ENCODE data around the gene AAMP.

The AAMP gene

DNA sequence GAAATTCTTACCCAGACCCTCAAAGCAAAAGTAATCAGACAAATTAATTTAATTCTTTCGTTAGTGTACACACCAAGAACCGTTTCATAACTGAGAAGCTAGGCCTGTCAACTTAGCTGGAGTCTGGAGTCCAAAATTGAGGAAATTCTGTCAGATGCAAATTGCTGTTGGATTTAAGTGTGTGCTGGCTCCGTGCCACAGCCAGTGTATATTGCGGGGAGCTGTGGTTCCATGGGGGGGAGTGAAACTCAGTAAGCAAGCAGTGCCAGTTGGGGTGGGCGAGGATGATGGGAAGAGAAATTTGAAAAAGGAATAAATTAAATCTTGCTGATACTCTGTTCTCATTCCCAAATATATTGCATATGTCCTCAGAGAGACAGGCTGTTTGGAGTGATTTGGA lies 48.9 kb downstream of the AAMP start:
- Histone ChIP-seq H3F3A (ENCODE audit: insufficient read depth) (peaks cover 24% of the 10 kb centered on the region), H3K9me3 (ENCODE audit: insufficient read depth, low read length) (no peaks in the 10 kb centered on the region), H2AFZ (ENCODE audit: low read depth, low read length, severe bottlenecking) (no peak overlapping the region), H3K27ac (ENCODE audit: low read depth, low read length) (no peak overlapping the region), H3K9me2 (replicated peaks; ENCODE audit: insufficient read depth, low read length) (no peaks in the 10 kb centered on the region), H3K79me2 (ENCODE audit: insufficient read depth, low read length) (peaks cover 88% of the 10 kb centered on the region), H3K27me3 (ENCODE audit: low read length) (no peaks in the 10 kb centered on the region), H4K20me1 (ENCODE audit: low read depth, low read length) (peaks cover 53% of the 10 kb centered on the region), H3K4me2 (ENCODE audit: low read depth, low read length, poor library complexity, severe bottlenecking) (peak overlapping the region; percentile 97), H3K36me3 (ENCODE audit: low read length) (peaks cover 38% of the 10 kb centered on the region; the same call in 1 of the 2 replicates), H3K4me3 (ENCODE audit: insufficient read depth, low read length, poor library complexity, severe bottlenecking) (no peak overlapping the region), H3K9ac (ENCODE audit: low read length) (peak overlapping the region; percentile 99; the same call in 1 of the 2 replicates)
- TF ChIP-seq, protein P1, sequence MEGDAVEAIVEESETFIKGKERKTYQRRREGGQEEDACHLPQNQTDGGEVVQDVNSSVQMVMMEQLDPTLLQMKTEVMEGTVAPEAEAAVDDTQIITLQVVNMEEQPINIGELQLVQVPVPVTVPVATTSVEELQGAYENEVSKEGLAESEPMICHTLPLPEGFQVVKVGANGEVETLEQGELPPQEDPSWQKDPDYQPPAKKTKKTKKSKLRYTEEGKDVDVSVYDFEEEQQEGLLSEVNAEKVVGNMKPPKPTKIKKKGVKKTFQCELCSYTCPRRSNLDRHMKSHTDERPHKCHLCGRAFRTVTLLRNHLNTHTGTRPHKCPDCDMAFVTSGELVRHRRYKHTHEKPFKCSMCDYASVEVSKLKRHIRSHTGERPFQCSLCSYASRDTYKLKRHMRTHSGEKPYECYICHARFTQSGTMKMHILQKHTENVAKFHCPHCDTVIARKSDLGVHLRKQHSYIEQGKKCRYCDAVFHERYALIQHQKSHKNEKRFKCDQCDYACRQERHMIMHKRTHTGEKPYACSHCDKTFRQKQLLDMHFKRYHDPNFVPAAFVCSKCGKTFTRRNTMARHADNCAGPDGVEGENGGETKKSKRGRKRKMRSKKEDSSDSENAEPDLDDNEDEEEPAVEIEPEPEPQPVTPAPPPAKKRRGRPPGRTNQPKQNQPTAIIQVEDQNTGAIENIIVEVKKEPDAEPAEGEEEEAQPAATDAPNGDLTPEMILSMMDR (IDR thresholded peaks at IDR 0.05; ENCODE audit: insufficient read depth, low read length, poor library complexity, severe bottlenecking), result no peak
- TF ChIP-seq EZH2phosphoT487 (conservative IDR thresholded peaks at IDR 0.05; ENCODE audit: low read length), result no peak

DNA sequence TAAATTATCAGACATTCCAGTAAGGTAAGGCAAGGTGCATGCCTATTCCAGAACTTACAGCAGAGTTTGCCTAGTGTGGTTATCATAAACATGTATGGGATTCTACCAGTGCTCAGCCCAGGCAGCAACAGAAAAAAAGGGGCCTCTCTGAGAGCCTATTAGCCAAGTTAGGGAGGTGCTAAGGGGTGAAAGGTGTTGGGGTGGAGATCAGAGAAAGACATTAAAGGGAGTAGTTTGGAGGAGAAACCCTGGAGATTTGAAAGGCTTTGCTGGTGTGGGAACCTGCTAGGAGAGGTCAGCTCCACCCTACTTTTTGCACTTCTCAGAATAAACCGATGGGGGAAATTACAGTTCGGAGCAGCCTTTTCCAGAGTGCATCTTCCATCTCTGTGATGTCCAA lies 50.0 kb downstream of the AAMP start:
- Histone ChIP-seq H3K9me3 (ENCODE audit: insufficient read depth, low read length) (no peaks in the 10 kb centered on the region), H3K9ac (ENCODE audit: low read length) (peak overlapping the region; percentile 99), H3K79me2 (ENCODE audit: insufficient read depth, low read length) (peaks cover 78% of the 10 kb centered on the region), H2AFZ (ENCODE audit: low read depth, low read length, severe bottlenecking) (no peak overlapping the region), H4K20me1 (ENCODE audit: low read depth, low read length) (peaks cover 48% of the 10 kb centered on the region), H3K9me2 (replicated peaks; ENCODE audit: insufficient read depth, low read length) (no peaks in the 10 kb centered on the region), H3K27ac (ENCODE audit: low read depth, low read length) (peak overlapping the region; percentile 97), H3K4me2 (ENCODE audit: low read depth, low read length, poor library complexity, severe bottlenecking) (peak overlapping the region; percentile 97), H3K4me3 (ENCODE audit: insufficient read depth, low read length, poor library complexity, severe bottlenecking) (peak overlapping the region; percentile 90), H3F3A (ENCODE audit: insufficient read depth) (peaks cover 24% of the 10 kb centered on the region), H3K36me3 (ENCODE audit: low read length) (peaks cover 30% of the 10 kb centered on the region; the same call in 1 of the 2 replicates), H3K27me3 (ENCODE audit: low read length) (no peaks in the 10 kb centered on the region)
- no peak for TF ChIP-seq EZH2phosphoT487 (conservative IDR thresholded peaks at IDR 0.05; ENCODE audit: low read length)
- TF ChIP-seq, protein P1 (IDR thresholded peaks at IDR 0.05; ENCODE audit: insufficient read depth, low read length, poor library complexity, severe bottlenecking), result no peak

DNA sequence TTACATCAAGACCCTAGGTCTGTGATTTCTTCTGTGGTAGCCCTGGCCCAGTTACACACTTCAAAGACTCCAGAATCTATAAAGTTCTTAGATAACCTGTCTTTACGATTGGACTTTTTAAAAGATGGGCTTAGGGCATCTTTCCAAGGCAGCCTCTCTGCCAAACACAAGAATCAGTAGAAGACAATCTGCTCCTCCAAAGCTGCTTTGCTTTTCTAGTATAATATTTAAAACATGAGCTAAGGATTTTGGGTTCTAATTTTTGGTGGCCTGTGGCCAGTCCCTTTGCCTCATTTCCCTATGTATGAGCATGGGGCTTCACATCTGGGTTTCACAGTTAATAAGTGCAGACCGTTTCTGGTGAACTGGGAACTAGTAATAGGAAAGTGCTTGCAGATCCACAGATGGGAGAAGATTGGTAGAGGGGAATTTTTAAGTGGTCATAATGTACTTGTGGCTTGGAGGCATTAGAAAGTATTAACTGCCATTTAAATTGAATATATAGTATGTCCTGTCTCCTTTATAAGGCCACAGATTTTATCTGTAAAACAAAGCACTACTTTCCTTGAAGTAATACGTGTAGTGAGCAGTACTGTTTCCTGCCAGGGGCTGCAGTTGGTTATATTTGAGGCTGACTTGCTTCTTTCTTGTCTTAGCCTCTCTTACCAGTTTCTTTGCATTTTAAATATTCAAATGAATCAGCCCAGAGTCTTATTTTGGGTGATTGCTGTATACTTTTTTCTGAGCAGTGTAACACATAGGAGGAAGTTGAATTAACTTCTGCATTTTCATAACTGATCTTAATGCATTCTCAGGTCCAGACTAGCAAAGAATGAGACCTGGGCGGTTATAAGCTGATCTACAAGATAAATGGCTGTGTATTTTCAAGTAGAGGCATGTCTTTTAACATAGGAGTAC lies 51.4 kb downstream of the AAMP start:
- Histone ChIP-seq H3K9me3 (ENCODE audit: insufficient read depth, low read length) (no peaks in the 10 kb centered on the region), H3K79me2 (ENCODE audit: insufficient read depth, low read length) (peaks cover 64% of the 10 kb centered on the region), H3K36me3 (ENCODE audit: low read length) (peaks cover 16% of the 10 kb centered on the region; the same call in 1 of the 2 replicates), H3K27me3 (ENCODE audit: low read length) (no peaks in the 10 kb centered on the region), H3K4me3 (ENCODE audit: insufficient read depth, low read length, poor library complexity, severe bottlenecking) (peak overlapping the region; percentile 90), H3K27ac (ENCODE audit: low read depth, low read length) (peak overlapping the region; percentile 97), H4K20me1 (ENCODE audit: low read depth, low read length) (peaks cover 34% of the 10 kb centered on the region), H3K9me2 (replicated peaks; ENCODE audit: insufficient read depth, low read length) (no peaks in the 10 kb centered on the region), H2AFZ (ENCODE audit: low read depth, low read length, severe bottlenecking) (no peak overlapping the region), H3F3A (ENCODE audit: insufficient read depth) (peaks cover 20% of the 10 kb centered on the region), H3K9ac (ENCODE audit: low read length) (peak overlapping the region; percentile 99), H3K4me2 (ENCODE audit: low read depth, low read length, poor library complexity, severe bottlenecking) (peak overlapping the region; percentile 97)
- TF ChIP-seq, protein P1 (IDR thresholded peaks at IDR 0.05; ENCODE audit: insufficient read depth, low read length, poor library complexity, severe bottlenecking), result no peak
- no peak for TF ChIP-seq EZH2phosphoT487 (conservative IDR thresholded peaks at IDR 0.05; ENCODE audit: low read length)

Data from SU-DHL-6 (cell line).